Activated CD4-positive, CD25-positive, alpha-beta regulatory T cell treated with anti-CD3 and anti-CD28 coated beads, Interleukin-2, amount 50 U/mL, for 72 hours (primary cell): Measurements from ENCODE around the gene CHD3.

Experiments
- DNase-seq: peaks from one replicate; pipeline ENCODE4 v3.0.0; 2021

Gene CHD3

DNA sequence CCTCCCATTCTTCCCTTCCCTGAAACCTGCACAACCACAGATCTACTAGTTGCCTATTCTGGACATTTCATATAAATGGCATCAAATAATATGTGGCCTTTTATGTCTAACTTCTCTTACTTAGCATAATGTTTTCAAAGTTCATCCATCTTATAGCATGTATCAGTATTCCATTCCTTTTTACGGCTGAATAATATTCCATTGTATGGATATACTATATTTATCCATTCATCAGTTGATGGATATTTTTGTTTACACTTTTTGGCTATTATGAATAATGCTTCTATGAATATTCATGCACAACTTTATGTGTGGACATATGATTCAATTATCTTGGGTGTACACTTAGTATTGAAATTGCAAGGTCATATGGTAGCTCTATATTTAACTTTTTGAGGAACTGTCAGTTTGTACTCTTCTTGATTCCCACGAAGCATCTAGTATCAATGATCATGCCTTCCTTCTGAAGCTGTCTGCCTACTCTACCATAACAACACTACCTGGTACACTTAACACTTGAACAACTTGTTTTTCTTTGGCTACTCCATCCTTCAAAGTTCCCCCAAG lies 12.7 kb upstream of the CHD3 start:
- no peak for DNase-seq

DNA sequence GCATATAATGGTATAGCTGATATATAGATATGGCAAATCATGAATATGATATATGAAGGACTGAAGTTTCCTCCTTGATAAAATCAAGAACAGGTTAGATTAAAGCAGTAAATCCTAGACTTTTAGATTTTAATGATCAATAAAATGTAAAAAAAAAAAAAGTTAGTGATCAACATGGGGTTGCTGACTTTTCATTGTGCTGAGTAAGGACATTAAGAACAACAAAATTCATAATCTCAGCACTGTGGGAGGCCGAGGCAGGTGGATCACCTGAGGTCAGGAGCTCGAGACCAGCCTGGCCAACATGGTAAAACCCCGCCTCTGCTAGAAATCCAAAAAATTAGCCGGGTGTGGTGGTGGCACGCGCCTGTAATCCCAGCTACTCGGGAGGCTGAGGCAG lies 10.4 kb upstream of the CHD3 start:
- DNase-seq, result no peak

GRCh38 chr17:7880076-7880868 lies 8.3 kb upstream of the CHD3 start:
- DNase-seq, result no peak

- no peak for DNase-seq
Observed at GRCh38 chr17:7881276-7882054, 7.1 kb upstream of the CHD3 start.

DNA sequence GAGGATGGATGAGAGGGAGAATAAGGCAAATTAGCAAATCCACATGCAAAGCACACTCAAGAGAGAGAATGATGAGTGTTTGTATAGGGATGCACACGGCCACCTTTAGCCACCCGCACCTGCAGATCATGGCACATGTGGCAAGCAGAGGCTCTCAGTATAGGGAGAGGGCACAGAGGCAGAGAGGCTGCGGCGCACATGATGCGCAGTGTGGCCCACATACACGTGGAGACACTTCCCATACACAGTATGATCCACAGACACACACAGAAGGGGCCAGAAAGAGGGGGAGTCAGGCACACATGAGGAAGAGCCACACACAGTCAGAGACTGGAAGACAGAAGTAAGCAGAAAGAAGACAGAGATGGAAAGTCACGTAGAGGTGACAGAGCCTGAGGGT lies 6.5 kb upstream of the CHD3 start:
- DNase-seq, result no peak

DNA sequence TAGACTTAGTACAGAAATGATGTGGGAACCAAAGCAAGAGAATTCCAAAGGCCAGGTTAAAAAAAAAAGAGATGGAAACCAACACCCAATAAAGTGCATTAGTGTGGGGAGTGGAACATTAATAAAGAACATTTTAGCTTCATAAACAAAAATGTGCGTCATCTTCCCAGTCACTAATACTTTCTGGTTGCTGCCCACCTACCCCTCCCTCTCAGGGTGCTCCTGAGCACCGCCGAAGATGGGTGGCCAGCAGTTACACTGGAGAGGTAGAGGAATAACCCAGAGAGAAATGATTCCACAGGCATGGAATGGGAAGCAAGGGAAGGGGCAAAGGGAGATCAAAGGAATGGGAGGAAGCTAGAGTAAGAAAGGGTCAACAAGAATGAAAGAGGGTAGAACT lies 6.0 kb upstream of the CHD3 start:
- DNase-seq, result no peak

DNA sequence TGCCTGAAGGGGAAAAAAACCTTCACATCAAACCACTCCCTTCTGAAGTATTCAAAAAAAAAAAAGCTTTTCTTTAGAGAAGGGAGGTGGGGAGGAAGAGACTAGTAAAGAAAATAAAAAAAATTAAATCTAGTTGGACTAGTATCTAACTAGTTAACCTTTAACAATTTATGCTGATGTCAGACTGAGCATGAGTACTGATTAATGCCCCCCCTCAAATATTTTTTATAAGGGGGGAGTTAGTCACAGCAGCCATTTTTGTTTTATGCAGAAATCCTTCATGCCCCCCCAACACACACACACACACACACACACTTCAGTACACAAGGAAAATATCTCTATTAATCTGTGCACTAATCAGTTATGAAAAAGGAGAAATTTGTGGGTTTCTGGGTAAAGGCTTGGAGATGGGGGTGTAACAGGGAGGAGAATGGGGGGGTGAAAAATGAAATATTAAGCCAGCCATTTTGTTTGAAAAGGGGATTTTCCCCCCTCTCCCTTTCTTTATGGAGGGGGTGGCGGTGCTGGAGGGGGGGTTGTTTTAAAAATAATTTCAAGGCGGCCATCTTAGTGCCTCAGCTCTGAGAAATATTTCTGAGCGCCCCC lies 4.7 kb upstream of the CHD3 start:
- DNase-seq, result no peak

DNA sequence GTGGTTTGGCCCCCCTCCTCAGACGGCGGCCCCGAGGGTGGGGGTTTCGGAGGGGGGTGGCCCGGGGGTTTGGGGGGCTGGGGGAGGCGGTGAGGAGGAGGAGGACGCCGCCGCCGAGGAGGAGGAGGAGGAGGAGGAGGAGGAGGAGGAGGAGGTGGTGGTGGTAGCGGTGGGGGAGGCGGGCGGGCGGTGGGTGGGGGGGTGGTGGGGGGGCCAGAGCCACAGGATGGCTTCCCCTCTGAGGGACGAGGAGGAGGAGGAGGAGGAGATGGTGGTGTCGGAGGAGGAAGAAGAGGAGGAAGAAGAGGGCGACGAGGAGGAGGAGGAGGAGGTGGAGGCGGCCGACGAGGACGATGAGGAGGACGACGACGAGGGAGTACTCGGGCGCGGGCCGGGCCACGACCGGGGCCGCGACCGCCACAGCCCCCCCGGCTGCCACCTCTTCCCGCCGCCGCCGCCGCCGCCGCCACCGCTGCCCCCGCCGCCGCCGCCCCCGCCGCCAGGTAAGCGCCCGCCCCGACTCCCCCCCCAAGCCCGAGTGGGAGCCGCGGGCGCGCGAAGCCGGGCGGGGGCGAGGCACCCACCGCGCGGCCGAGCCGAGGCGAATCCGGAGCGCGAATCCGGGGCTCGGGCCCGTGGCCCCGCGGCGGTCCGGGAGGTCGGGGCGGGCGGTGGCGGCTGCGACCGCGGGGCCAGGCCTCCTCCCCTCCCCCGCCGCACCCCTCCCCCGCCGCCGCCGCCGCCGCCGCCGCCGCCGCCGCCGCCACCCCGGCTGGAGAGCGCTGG lies 3.8 kb upstream of the CHD3 start:
- peak; percentile 49 for DNase-seq

GRCh38 chr17:7885367-7886226 lies 3.0 kb upstream of the CHD3 start:
- peak; percentile 71 for DNase-seq

DNA sequence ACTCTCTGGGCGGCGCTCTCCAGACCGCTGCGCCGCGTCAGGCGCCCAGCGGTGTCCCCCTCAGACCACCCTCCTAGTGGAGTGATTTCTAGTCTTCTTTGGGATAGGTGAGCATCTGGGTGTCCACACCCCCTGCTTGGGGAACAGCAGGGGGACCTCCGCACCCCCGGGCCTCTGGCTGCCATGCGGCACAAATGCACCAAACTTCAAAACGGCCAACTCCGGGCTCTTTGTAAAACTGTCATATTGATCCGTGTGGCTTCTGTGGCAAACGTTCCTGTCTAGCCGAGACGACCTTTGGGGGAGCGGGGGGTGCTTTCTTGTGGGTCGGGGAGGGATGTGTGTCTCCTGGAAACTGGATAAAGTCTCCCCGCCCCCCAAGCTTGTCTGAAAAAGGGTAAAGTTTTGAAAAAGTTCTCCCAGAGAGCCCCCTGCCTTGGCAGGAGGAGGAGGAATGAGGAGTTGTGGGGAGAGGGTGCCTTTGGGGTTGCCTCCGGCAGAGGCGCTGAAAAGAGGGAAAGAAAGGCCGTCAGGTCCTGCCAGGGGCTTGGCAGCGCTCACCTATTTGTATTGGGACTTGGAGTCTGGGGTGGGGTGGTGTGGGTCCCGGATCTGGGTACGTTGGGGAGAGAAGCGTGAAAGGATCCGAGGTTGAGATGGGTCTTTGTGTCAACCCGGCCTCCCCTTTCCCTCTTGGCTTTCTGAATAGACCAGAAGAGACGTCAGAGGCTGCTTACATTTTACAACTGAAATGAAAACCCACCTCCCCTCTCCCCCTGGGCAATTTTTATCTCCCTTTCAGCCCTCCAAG lies 2.2 kb upstream of the CHD3 start:
- DNase-seq, result peak; percentile 53

DNA sequence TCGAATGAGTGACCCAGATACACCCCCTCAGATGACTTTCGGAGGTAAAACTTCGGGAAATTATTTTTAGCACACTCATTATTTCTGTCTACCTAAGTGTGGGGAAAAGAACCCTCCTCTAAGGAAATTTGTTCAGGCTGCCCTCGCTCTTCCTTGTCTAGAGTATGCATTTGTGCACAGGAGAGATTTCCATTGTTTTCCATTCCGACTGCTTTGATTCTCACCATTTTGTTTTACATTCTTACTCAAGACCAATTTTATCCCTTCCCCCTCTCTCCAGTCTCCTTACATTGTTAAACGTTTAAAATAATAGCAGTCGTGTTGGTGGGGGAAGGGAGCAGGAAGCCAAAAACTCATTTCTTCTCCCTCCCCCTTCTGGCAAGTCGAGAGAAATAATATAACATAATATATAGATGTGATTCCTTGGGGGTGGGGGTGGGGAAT lies 1.5 kb upstream of the CHD3 start:
- no peak for DNase-seq

GRCh38 chr17:7887482-7888183 lies 956 bp upstream of the CHD3 start:
- peak; percentile 69 for DNase-seq

GRCh38 chr17:7889166-7889955 lies 772 bp downstream of the CHD3 start:
- DNase-seq, result no peak

GRCh38 chr17:7893187-7893880 lies 4.7 kb downstream of the CHD3 start:
- no peak for DNase-seq

DNA sequence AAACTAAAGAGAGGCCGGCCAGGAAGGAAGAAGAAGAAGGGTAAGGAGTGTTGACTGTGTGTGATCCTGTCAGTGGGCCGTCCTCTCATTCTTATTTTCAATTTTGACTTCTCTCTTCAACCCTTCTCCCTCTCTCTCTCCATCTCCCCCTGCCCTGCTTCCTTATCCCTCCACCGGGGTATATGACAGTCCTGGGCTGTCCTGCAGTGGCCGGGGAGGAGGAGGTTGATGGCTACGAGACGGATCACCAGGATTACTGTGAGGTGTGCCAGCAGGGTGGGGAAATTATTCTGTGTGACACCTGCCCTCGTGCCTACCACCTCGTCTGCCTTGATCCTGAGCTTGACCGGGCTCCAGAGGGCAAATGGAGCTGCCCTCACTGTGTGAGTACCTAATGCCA lies 5.6 kb downstream of the CHD3 start:
- DNase-seq, result no peak

DNA sequence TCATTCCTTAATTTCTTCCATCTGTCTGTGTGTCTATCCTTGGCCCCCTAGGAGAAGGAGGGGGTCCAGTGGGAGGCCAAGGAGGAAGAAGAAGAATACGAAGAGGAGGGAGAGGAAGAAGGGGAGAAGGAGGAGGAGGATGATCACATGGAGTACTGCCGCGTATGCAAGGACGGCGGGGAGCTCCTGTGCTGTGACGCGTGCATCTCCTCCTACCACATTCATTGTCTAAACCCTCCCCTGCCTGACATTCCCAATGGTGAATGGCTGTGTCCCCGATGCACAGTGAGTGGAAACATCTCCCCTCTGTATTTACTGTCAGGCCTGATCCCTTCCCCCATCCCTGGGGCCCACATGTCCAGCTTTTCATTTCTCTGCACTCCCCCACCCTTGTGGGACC lies 6.3 kb downstream of the CHD3 start:
- no peak for DNase-seq

GRCh38 chr17:7897090-7897489 lies 8.5 kb downstream of the CHD3 start:
- no peak for DNase-seq

- DNase-seq, result no peak
Observed at GRCh38 chr17:7897773-7898172, 9.2 kb downstream of the CHD3 start.
